Right lung (tissue), 10 donors: Measurements from ENCODE around the gene DARS1. TPM values are rescaled to one million over a fixed set of nuclear protein-coding genes. Genes with fewer than 3 reads are reported as not detected.

Experiments
- DNase-seq, 2 donors: peaks; one replicate each; pipeline ENCODE4 v3.0.0-alpha.2; 2013
- long read RNA-seq, 8 donors: transcript quantifications; one replicate each; lab custom pipeline, GENCODE V29; 2026
- polyA plus RNA-seq, 5 donors: library from polyadenylated mRNA; unstranded; fragments of 120-200 nt; gene quantifications; one replicate each; pipeline versions ENCODE4 v1.2.1 to v1.2.3, GENCODE V29; 2013; ENCODE audit warnings: inconsistent platforms in 1 of 5, low replicate concordance in 1 of 5; ENCODE audit not compliant: insufficient read length in 5 of 5, insufficient read depth in 1 of 5

The DARS1 gene
- polyA plus RNA-seq, result 100 to 1,000 TPM; 103 to 175 (median 147) TPM
- long read RNA-seq, donor 1, transcript DARS-209 (3 exons, 892 nt), result minor isoform, 6 of 91 reads
- long read RNA-seq, donor 1, transcript DARS-203 (5 exons, 717 nt), result minor isoform, 6 of 91 reads
- long read RNA-seq, donor 1, transcript DARS-201 (16 exons, 2,361 nt), result major isoform, 56 of 91 reads
- long read RNA-seq, donor 1, partial matches to known transcripts, result 22 of 91 reads
- long read RNA-seq, donor 1, other reads (novel, unspliced or antisense), result 0 of 91 reads
- long read RNA-seq, donor 2, transcript DARS-201 (16 exons, 2,361 nt), result major isoform, 35 of 45 reads
- long read RNA-seq, donor 2, partial matches to known transcripts, result 5 of 45 reads
- long read RNA-seq, donor 2, other reads (novel, unspliced or antisense), result 0 of 45 reads
- long read RNA-seq, donor 3, transcript DARS-201 (16 exons, 2,361 nt), result major isoform, 25 of 30 reads
- long read RNA-seq, donor 3, partial matches to known transcripts, result 0 of 30 reads
- long read RNA-seq, donor 3, other reads (novel, unspliced or antisense), result 0 of 30 reads
- long read RNA-seq, donor 4, transcript DARS-209 (3 exons, 892 nt), result minor isoform, 7 of 79 reads
- long read RNA-seq, donor 4, transcript DARS-201 (16 exons, 2,361 nt), result major isoform, 27 of 79 reads
- long read RNA-seq, donor 4, partial matches to known transcripts, result 41 of 79 reads
- long read RNA-seq, donor 4, other reads (novel, unspliced or antisense), result 0 of 79 reads
- long read RNA-seq, donor 5, transcript DARS-201 (16 exons, 2,361 nt), result major isoform, 37 of 51 reads
- long read RNA-seq, donor 5, transcript DARS-209 (3 exons, 892 nt), result minor isoform, 5 of 51 reads
- long read RNA-seq, donor 5, partial matches to known transcripts, result 6 of 51 reads
- long read RNA-seq, donor 5, other reads (novel, unspliced or antisense), result 0 of 51 reads
- long read RNA-seq, donor 6, transcript DARS-203 (5 exons, 717 nt), result minor isoform, 7 of 99 reads
- long read RNA-seq, donor 6, transcript DARS-201 (16 exons, 2,361 nt), result major isoform, 51 of 99 reads
- long read RNA-seq, donor 6, partial matches to known transcripts, result 36 of 99 reads
- long read RNA-seq, donor 6, other reads (novel, unspliced or antisense), result 0 of 99 reads
- long read RNA-seq, donor 7, transcript DARS-201 (16 exons, 2,361 nt), result major isoform, 30 of 37 reads
- long read RNA-seq, donor 7, partial matches to known transcripts, result 0 of 37 reads
- long read RNA-seq, donor 7, other reads (novel, unspliced or antisense), result 0 of 37 reads
- long read RNA-seq, donor 8, transcript DARS-201 (16 exons, 2,361 nt), result major isoform, 19 of 23 reads
- long read RNA-seq, donor 8, partial matches to known transcripts, result 0 of 23 reads
- long read RNA-seq, donor 8, other reads (novel, unspliced or antisense), result 0 of 23 reads

DNA sequence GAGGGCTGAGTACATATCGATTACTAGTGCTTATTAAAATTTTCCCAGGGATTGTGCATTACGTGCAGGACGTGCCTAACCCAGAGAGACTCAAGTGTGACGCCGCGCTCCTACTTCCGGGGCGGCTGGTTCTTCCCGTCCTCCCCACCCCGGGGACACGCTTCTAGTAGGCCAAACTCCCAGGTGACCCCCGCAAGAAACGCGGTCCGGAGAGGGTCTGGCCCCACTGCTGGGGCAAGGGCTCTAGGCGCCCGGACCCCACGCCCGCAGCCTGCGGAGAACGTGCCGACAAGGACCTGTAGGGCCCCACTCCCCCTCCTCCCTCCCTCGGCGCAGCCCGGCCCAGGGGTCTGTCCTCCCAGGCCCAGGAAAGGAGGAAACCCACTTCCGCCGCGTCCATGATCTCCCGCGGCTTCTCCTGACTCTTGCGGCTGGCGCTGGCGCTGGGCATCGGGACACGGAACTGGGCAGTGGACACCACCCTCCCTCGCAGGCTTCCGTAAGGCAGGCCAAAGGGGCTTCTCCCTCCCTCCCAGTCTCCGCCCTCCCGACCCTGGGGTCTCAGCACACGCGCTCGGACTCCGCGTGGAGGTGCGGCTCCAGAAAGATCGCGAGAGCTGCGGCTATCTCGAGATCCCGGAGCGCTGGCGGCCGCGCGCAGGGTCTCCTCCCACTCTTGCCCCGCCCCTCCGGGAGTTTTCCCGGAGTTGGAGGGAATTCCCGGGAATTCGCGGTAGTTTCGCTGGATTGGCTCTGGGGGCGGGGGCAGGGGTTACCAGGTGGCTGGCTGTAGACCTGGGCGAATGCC, at the start of gene DARS1:
TSS of gene DARS1 (minus strand) at position 609 of the 808 bp plus-strand sequence. CDS start at position 451, 158 bp downstream.
- DNase-seq, result peak; percentile 96 to 97

DNA sequence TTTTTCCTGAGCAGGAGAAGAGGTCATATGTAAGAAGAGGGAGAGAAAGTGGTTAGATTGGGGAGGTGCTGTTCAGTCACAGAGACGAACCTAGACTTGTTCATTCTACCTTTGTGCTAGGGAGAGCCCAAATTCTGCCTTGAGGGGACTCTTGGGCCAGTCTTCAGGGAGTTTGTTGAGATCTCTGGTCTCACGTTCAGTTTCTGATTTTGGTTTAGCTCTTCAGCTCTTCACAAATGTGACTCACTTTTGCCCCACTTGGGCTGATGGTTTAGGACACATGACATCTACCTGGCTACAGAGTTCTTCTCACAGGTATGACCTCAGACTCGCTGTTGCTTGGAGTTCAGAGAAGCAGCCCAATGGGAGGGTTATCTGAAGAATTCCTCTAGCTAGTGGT, 49.2 kb upstream of the DARS1 start:
- no peak for DNase-seq

GRCh38 chr2:136032817-136033535, 47.5 kb upstream of the DARS1 start:
- no peak for DNase-seq

GRCh38 chr2:136032192-136032591, 46.8 kb upstream of the DARS1 start:
- DNase-seq, result no peak

DNA sequence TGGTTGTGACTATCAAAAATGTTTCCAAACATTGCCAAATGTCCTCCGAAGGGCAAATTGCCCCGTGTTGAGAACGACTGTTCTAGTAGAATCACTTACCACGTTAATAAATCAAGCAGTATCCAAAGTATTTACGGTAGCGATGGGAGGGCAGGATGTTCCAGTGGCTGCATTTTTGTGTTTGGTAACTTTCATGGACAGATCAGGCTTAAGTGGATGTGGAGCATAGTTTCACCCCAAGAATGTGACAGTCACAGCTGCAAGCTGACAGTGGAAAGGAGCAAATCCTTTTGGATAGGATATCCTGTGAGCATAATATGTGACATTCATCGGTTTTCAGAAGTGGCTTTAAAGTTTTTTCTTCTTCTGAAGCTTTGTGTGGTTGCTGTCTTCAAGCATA, 46.3 kb upstream of the DARS1 start:
- DNase-seq, result no peak

DNA sequence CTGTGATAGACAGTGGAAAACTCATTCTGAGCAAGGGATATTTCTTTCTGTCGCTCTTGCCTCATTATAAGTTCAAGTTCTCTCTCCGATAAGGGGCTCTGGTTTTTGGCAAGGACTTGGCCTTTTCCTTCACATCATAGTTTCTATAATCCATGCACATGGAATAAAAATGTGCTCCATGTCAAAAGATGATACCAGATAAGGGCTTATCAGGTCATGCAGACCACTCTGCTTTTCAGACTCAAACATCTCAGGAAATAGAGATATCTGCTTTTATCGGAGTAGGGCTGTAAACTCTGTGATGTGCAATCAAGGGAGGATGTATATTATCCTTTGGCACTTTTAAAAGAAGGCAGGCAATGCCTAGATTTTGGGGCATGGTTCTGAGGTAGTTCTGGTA, 45.0 kb upstream of the DARS1 start:
- DNase-seq, result no peak

DNA sequence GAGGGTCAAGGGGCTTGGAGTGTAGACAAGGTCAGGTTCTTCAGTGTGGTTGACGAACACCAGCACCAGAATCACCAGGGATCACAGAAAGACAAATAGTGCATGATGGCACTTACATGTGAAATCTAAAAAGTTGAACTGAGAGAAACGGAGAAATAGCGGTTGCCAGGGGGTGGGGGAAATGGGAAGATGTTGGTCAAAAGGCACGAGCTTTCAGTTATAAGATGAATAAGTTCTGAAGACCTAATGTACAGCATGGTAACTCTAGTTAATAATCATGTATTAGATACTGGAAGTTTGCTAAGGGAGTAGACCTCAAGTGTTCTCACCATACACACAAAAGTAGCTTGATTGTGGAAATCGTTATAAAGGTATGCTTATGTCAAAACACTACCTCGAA, 43.7 kb upstream of the DARS1 start:
- DNase-seq, result no peak

GRCh38 chr2:136028001-136028400, 42.6 kb upstream of the DARS1 start:
- DNase-seq, result no peak

- DNase-seq, result no peak
Observed at GRCh38 chr2:136027112-136027511, 41.7 kb upstream of the DARS1 start.

DNA sequence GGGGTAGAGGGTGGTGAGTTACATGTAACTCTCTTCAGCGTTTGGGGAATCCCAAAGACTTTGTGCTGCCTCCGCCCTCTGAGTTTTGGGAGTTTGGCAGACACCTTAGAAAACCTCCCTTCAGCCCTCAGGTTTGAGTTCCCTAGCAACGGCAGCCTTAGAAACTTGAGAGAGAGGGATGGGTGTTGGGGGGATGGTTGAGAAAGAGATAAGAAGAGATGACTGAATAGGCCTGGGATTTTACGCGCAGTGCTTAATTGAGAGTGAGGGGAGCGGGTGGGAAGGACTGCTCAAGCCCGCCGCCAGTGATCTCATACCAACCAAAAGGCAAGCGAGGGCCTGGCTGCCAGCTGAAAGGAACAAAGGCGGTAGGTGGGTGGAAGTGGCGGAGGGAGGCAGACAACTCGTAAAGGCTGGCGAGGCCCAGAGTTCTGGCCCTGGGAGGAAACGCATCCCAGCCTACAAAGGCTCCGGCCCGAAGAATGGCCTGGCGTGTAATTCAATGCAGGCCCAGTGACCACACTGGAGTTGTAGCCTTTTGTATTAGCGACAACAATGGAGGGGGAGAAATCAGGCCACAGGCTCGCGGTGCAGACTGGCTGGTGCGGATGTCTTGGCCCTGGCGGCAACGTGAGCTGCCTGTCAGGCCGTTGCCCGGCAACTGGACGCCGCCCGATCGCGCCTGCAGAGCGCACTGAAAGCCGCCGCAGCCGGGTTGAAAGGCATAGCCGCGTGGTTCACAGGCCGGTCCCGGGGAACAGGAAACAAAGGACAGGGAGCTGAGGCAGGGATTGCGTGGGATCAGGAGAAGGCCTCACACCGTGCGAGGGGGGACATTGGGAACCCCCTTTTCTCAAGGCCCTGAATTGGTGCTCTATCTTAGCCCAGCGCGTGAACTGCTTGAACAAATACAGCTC, 39.9 kb upstream of the DARS1 start:
- peak; percentile 62 to 66 for DNase-seq

GRCh38 chr2:136024616-136025015, 39.2 kb upstream of the DARS1 start:
- DNase-seq, result no peak

DNA sequence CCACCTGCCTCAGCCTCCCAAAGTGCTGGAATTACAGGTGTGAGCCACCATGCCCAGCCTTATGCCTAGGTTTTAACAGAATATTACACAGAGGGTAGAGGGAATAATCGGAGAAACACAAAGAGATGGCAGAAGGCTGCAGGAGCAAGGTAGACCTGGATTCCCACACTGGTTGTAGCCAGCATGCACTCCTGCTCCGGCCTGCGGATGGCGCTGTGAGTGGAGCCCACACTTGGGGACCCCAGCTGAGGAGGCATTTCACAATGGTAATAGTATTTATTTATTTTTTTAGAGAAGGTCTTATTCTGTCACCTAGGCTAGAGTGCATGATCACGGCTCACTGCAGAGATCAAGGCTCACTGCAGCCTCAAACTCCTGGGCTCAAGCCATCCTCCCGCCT, 38.8 kb upstream of the DARS1 start:
- no peak for DNase-seq

- DNase-seq, result no peak
Observed at GRCh38 chr2:136023416-136023815, 38.0 kb upstream of the DARS1 start.

DNA sequence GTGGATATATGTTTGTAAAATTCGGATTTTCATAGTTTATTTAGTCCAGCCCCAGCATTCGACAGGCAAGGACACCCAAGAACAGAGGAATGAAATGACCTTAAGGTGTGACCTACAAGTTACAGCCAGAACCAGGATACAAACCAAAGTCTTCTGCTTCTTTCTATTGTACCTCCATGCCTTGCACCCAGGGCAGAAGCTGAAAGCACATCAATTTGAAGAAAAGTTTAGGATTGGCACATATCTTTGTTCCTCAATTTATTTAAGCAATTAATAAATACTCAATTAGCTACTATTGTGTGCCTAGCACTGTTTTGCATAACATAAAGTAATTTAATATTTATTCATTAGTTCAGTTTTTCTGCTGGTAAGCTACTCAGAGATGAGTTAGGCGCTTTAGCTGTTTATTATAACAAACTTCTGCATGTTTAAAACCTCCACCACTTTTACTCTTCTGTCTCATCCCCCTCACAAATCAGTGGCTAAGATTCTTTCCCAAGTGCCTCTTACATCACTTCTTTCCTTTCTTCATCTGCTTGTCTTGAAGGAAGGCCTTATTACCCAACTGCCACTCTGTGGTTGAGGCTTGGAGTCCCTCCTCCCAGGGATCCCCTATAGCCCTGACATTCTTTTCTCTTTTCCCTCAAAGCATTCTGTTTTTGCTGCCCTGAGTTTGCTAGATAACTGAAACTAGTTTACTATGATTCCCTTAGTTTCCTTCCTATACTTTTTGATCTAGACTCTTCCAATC, 37.1 kb upstream of the DARS1 start:
- no peak for DNase-seq

GRCh38 chr2:136021976-136022375, 36.5 kb upstream of the DARS1 start:
- DNase-seq, result no peak

GRCh38 chr2:136021406-136021805, 36.0 kb upstream of the DARS1 start:
- DNase-seq, result no peak

DNA sequence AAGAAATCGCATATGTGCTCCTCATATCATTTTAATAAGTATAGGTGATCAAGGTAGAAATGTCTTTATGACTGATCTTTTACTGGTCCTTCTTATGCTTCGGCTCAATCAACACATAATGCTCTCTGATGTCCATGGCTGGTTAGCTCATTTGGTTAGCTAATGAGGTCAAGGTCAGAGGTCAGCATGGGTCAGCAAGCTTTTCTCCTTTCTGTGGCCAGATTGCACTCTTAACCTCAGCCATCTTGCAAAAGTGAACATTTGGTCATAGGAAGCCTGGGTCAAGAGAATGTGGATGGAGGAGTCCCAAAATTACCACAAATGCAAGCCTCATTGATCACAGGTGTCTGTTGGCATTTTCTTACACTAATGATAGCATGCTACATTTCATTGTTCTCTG, 35.4 kb upstream of the DARS1 start:
- DNase-seq, result no peak

GRCh38 chr2:136019825-136020224, 34.4 kb upstream of the DARS1 start:
- no peak for DNase-seq
